Activated T-cell treated with anti-CD3 and anti-CD28 coated beads, Interleukin-2, amount 50 U/mL, for 1 hour (primary cell): ENCODE results near the gene OR52B6.
A peak's percentile ranks its signal among the peaks of the same experiment; 100 is the strongest.
"Not testable (repeated sequence)": the region's sequence is repeated elsewhere in the genome, so short reads cannot be mapped to it uniquely, and the experiment has no call there.

ENCODE experiments used
- DNase-seq: peaks from one replicate; pipeline ENCODE4 v3.0.0-alpha.2; 2020

Gene OR52B6

GRCh38 chr11:5597953-5598352 is 17.3 kb downstream of the OR52B6 start:
- DNase-seq, result no peak

GRCh38 chr11:5600374-5600851 is 19.7 kb downstream of the OR52B6 start:
- peak; percentile 54 for DNase-seq

GRCh38 chr11:5602791-5603190 is 22.1 kb downstream of the OR52B6 start:
- DNase-seq, result not testable (repeated sequence)

GRCh38 chr11:5603326-5603725 is 22.6 kb downstream of the OR52B6 start:
- no peak for DNase-seq

GRCh38 chr11:5604896-5605295 is 24.2 kb downstream of the OR52B6 start:
- no peak for DNase-seq

GRCh38 chr11:5605849-5606248 is 25.2 kb downstream of the OR52B6 start:
- DNase-seq, result no peak

- no peak for DNase-seq
These were observed 28.1 kb downstream of the OR52B6 start for GRCh38 chr11:5608808-5609207.

- DNase-seq, result no peak
These were observed 29.8 kb downstream of the OR52B6 start for GRCh38 chr11:5610446-5610845.

GRCh38 chr11:5611627-5612026 is 30.9 kb downstream of the OR52B6 start:
- DNase-seq, result no peak

- no peak for DNase-seq
These were observed 38.1 kb downstream of the OR52B6 start for GRCh38 chr11:5618807-5619206.

- no peak for DNase-seq
These were observed 40.2 kb downstream of the OR52B6 start for GRCh38 chr11:5620651-5621521.

GRCh38 chr11:5621580-5621979 is 40.9 kb downstream of the OR52B6 start:
- no peak for DNase-seq

- no peak for DNase-seq
These were observed 42.1 kb downstream of the OR52B6 start for GRCh38 chr11:5622802-5623201.

GRCh38 chr11:5624489-5625279 is 44.0 kb downstream of the OR52B6 start, which contains the start of gene TRIM34:
Gene TRIM34 (plus strand): TSS chr11:5625001. CDS start chr11:5632332, 7,331 bp downstream.
- peak; percentile 47 for DNase-seq

- no peak for DNase-seq
These were observed 44.6 kb downstream of the OR52B6 start for GRCh38 chr11:5625281-5625680.

GRCh38 chr11:5626196-5626595 is 45.5 kb downstream of the OR52B6 start:
- DNase-seq, result no peak

- no peak for DNase-seq
These were observed 50.7 kb downstream of the OR52B6 start for GRCh38 chr11:5631417-5631816.
